Upper lobe of right lung (tissue), 1 donor: Measurements from ENCODE around the gene PLXNA4. TPM values are rescaled to one million over a fixed set of nuclear protein-coding genes. Genes with fewer than 3 reads are reported as not detected.
A peak's percentile ranks its signal among the peaks of the same experiment; 100 is the strongest.

Experiments
- ATAC-seq: fragments of 200-7000 bp; cut with Tn5 transposase; one replicate; pipeline ENCODE4 v1.9.1; 2020; ENCODE audit warnings: mild to moderate bottlenecking, moderate library complexity
- DNase-seq: peaks from one replicate; pipeline ENCODE4 v3.0.0-alpha.2; 2020
- H3K27ac ChIP-seq: fragments of 200-600 bp; one replicate; pipeline ENCODE4 v1.8.0; 2022
- H3K27me3 ChIP-seq: fragments of 200-600 bp; one replicate; pipeline ENCODE4 v1.8.0; 2022; ENCODE audit warnings: mild to moderate bottlenecking
- H3K36me3 ChIP-seq: fragments of 200-600 bp; one replicate; pipeline ENCODE4 v1.8.0; 2022
- H3K4me1 ChIP-seq: fragments of 200-600 bp; one replicate; pipeline ENCODE4 v1.8.0; 2022
- H3K4me3 ChIP-seq: fragments of 200-600 bp; one replicate; pipeline ENCODE4 v1.8.0; 2022; ENCODE audit warnings: mild to moderate bottlenecking
- H3K9me3 ChIP-seq: fragments of 200-600 bp; one replicate; pipeline ENCODE4 v1.8.0; 2022
- intact Hi-C: fragments of 100-400 bp; cut with DNase I; formaldehyde crosslinking; loops from one replicate; pipeline ENCODE4 v1.11.0; 2022
- total RNA-seq: library from RNA; stranded (reverse); fragmentation: NEBNext Ultra II Directional; extraction: Animal tissue kit (Norgen Biotek cat#: 25700); gene quantifications from one replicate; pipeline ENCODE4 v1.2.1, GENCODE V29; 2021
- TF ChIP-seq, protein P1 (sequence below): fragments of 200-600 bp; IDR thresholded peaks from one replicate; pipeline ENCODE4 v1.8.0; 2022; ENCODE audit warnings: antibody characterized with exemption
- donor health status: DM: no; HTN: yes; CAD: no; lungs with severe emphysema.

Gene PLXNA4
- total RNA-seq, 1 donor from 2014 or later, result 7.2 TPM

DNA sequence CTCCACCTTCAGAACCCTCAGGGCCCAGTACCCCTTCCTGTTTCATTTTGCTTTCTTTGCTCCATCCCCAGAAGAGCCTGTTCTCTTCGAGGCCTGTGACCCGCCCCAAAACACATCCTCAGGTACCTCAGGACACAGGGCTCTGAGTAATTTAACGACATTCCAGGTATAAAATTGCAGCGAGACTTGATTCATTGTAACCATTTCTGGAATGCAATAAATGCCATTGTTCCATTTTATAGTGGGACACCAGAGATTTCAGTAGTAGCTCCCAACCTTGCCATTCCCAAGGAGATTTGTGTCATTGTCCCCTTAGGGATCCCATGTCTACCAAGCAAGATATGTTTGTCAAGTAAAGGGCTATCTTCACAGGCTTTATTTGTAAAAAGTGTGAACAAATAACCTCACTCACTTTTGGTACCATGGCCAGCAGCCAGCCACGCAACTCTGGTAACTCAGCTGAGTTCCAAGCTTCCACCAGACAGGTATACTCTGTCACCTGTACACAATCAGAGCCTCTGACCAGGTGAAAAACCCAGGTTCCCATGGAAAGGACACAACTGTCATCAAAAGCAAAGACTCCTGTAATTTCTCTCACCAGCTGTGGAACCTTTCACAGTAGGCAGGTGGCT lies 441.3 kb downstream of the PLXNA4 start:
- intact Hi-C loops, result no loop called here
- no peaks in the 10 kb centered on the region for H3K4me1 ChIP-seq
- TF ChIP-seq, protein P1, sequence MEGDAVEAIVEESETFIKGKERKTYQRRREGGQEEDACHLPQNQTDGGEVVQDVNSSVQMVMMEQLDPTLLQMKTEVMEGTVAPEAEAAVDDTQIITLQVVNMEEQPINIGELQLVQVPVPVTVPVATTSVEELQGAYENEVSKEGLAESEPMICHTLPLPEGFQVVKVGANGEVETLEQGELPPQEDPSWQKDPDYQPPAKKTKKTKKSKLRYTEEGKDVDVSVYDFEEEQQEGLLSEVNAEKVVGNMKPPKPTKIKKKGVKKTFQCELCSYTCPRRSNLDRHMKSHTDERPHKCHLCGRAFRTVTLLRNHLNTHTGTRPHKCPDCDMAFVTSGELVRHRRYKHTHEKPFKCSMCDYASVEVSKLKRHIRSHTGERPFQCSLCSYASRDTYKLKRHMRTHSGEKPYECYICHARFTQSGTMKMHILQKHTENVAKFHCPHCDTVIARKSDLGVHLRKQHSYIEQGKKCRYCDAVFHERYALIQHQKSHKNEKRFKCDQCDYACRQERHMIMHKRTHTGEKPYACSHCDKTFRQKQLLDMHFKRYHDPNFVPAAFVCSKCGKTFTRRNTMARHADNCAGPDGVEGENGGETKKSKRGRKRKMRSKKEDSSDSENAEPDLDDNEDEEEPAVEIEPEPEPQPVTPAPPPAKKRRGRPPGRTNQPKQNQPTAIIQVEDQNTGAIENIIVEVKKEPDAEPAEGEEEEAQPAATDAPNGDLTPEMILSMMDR, result no peak
- H3K4me3 ChIP-seq, result no peak overlapping the region
- DNase-seq (no peak), ATAC-seq (no peak)
- no peaks in the 10 kb centered on the region for H3K27me3 ChIP-seq
- H3K27ac ChIP-seq, result no peak overlapping the region
- no peaks in the 10 kb centered on the region for H3K9me3 ChIP-seq
- H3K36me3 ChIP-seq, result no peaks in the 10 kb centered on the region

DNA sequence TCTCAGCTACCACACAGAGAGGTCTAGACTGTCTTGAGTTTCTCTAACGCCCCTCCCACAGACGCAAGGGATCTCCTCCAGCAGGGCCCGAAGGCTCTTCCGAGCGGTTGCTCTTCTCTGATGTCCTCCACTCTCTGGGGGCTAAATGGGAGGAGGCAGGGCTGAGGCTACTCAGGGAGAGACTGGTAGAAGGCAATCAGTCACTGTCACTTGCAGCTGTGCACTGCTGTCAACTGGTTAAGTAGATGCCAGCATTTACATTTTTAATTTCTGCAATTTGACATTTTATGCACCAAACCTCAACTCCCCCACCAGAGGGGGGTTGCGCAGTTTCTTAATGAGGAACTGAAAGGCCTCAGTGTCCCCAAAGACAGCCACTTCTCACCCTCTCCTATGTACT lies 442.8 kb downstream of the PLXNA4 start:
- Histone ChIP-seq H3K27me3 (no peaks in the 10 kb centered on the region), H3K4me3 (no peak overlapping the region), H3K9me3 (no peaks in the 10 kb centered on the region), H3K36me3 (no peaks in the 10 kb centered on the region), H3K27ac (no peak overlapping the region), H3K4me1 (no peaks in the 10 kb centered on the region)
- intact Hi-C loops, result no loop called here
- TF ChIP-seq, protein P1, result no peak
- ATAC-seq (no peak), DNase-seq (no peak)

DNA sequence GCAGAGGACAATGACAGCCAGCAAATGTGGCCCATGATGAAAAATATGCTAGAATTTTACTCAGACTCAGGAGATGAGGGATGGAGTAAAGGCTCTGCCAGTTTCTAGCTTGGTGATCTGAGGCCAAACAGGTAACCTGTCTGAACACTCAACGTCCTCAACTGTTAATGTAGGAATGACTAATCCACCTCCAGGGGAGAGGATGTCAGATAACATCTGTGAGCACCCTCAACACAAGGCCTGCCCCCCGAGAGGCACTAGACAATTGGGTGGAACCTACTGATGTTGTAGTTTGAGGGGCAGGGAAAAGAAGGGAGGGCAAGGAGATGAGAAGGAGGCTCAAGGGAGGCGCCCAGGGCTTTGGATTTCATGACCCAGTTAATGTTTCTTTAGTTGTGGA lies 445.1 kb downstream of the PLXNA4 start:
- DNase-seq (peak; percentile 29), ATAC-seq (no peak)
- no peak overlapping the region for H3K27ac ChIP-seq
- H3K4me3 ChIP-seq, result no peak overlapping the region
- intact Hi-C loops, result no loop called here
- TF ChIP-seq, protein P1, result no peak
- no peaks in the 10 kb centered on the region for H3K9me3 ChIP-seq
- H3K4me1 ChIP-seq, result no peaks in the 10 kb centered on the region
- no peaks in the 10 kb centered on the region for H3K36me3 ChIP-seq
- H3K27me3 ChIP-seq, result no peaks in the 10 kb centered on the region

DNA sequence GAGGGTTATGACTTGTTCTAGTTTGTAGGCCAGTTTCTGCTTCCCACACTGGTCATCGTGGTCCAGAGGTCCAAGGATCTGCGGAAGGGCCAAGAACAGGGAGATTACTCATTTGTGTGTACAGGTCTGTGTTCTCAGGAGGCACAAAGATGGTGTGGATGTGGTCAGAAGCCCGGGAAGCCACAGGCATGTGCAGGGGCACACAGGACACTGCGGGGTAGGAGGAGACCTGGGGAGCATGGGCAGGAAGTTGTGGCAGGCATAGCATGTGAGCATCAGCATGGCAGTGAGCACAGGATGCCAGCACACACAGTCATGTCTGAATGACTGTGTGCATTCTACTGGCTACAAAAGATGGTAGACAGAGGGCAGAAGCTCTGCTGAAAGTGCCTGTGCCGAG lies 445.8 kb downstream of the PLXNA4 start:
- no peak overlapping the region for H3K27ac ChIP-seq
- no peak overlapping the region for H3K4me3 ChIP-seq
- intact Hi-C loops, result no loop called here
- no peaks in the 10 kb centered on the region for H3K9me3 ChIP-seq
- no peaks in the 10 kb centered on the region for H3K36me3 ChIP-seq
- DNase-seq, result no peak
- H3K4me1 ChIP-seq, result no peaks in the 10 kb centered on the region
- H3K27me3 ChIP-seq, result no peaks in the 10 kb centered on the region
- ATAC-seq, result no peak
- TF ChIP-seq, protein P1, result no peak

DNA sequence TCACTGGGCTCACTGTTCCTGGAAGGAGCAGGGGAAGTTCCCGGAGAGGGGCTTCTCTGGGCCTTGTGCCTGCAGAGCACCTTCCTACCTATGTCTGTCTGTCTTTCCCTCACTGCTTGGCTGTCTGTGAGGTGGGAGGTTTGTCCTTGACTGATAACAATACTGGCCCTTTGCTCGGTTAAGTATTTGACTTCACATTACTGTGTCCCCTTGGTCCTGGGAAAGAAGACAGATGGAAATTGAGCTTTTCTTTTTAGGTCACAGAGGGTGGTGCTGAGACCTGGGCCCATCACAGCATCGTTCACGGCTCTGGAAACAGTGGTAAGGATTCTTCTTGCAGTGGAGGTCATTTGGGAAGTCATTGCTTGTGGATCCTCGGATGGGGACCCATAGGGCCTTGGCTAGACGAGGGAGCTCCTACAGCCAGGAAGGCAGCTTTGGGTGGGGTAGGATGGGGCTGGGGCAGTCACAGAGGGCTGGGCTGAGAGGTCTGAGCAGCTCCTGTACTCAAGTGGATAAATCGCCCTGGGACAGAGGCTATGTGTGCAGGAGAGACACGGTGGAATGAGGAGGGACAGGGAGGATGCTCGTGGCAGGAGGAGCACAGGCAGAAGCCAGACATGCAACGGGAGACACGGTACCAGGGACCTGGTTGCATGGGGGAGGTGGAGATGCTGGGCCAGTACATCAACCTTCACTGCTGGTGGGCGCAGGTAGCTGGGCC lies 450.2 kb downstream of the PLXNA4 start:
- intact Hi-C loops, result no loop called here
- Histone ChIP-seq H3K27me3 (no peaks in the 10 kb centered on the region), H3K36me3 (no peaks in the 10 kb centered on the region), H3K9me3 (no peaks in the 10 kb centered on the region), H3K4me3 (no peak overlapping the region), H3K4me1 (no peaks in the 10 kb centered on the region), H3K27ac (no peak overlapping the region)
- ATAC-seq (no peak), DNase-seq (no peak)
- TF ChIP-seq, protein P1, result no peak
